GM18526 (cell line): ENCODE results near the gene ZNF668.

ENCODE experiments used
- POLR2A ChIP-seq: IDR thresholded peaks from 3 replicates; pipeline ENCODE4 v1.6.1; 2011; ENCODE audit not compliant: insufficient read length; ENCODE audit errors: extremely low read depth

The ZNF668 gene

DNA sequence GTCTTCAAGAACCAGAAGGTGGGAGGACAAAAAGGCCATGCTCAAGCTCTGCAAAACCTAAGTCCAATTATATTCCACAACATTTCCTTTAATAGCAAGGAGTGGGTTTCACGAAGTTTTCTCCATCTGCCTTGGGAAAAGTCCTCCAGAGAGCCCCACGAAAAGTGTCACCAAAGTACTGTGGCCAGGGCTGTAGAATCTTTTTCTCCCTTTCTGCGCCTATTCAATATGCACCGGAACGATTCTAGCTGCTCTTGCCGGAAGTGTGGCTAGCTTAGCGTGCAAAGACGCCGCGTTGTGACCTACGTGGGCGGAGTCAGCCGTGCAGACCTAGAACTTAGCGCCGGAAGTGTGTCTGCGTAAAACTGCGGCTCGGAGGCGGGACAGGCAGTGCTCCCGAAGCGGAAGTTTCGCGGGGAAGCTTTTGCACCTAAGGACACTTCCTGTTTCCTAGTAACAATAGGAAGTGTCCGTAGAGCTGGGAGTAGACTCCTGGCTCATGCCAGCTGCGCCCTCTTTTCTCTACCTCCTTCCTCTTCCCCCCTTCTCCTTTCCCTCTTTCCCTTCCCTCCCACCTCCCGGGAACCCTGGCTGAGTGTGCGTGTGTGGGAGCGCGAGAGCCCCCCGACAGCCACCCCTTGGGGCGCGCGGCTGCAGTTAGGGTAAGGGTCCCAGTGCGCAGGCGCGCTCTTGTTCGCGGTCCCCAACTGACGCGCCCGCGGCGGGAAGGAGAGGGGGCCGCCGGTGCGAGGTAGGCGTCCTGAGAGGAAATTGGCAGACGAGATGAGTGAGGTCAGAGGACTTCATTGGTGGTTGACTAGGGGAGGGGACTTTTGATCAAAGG, at the start of gene ZNF668, which contains the start of gene ZNF646:
Gene ZNF668, minus strand, starts transcription at position 271 of the 844 bp plus-strand sequence. CDS start 9,781 bp downstream, outside the sequence.
Gene ZNF646, plus strand, starts transcription at position 453 of the 844 bp plus-strand sequence. CDS start 1,903 bp downstream, outside the sequence.
- TF ChIP-seq POLR2A, result peak; percentile 89

- TF ChIP-seq POLR2A, result no peak
These were observed 46.1 kb upstream of the ZNF668 start for GRCh38 chr16:31120129-31120528.

- no peak for TF ChIP-seq POLR2A
These were observed 44.4 kb upstream of the ZNF668 start for GRCh38 chr16:31118223-31119155.

DNA sequence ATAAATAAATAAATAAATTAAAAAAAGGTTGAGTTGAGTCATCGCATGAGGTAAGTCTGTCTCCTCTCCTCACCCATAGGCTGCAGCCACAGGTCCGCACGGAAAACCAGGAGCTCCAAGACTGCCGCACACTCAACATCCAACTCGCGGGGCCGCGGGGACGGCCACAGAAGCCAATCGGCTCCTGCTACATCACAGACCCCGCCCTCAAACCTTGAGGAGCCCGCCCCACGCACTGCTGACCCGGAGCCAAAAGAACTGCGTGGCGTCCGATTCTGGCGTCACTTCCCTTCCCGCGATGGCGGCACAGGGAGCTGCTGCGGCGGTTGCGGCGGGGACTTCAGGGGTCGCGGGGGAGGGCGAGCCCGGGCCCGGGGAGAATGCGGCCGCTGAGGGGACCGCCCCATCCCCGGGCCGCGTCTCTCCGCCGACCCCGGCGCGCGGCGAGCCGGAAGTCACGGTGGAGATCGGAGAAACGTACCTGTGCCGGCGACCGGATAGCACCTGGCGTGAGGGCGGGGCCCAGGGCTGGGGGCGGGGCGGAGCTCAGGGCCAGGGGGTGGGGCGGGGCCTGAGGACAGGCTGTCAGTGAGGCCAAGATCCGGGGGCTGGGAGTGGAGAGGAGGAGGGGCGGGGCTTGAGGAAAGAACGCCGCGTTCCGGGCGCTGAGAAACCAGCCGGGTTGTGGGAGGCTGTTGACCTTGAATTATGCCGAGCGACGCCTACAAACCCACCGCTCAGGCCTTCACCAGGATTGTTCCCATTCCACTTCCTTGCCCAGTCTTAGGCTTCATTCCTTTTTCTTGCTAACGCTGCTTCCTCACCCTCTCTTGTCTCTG, 43.6 kb upstream of the ZNF668 start, which contains the start of gene KAT8:
Gene KAT8, plus strand, starts transcription at position 281 of the 839 bp plus-strand sequence. Its CDS starts 18 bp downstream, at position 299.
- peak; percentile 84 for TF ChIP-seq POLR2A

DNA sequence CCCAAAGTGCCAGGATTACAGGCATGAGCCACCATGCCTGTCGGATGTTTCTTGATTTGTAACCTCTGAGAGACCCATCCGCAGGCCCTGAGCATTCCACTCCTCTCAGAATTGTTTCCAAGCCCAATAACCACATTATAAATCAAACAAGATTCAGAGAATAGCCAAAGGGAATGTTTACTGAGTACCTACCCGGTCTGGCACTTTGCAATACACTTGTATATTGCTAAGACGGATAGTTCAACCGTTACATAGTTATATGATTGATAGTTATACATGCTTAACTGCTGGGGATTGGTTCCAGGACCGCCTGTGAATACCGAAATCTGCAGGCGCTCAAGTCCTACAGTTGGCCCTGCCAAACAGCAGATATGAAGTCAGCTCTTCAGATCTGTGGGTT, 40.4 kb upstream of the ZNF668 start:
- TF ChIP-seq POLR2A, result no peak

DNA sequence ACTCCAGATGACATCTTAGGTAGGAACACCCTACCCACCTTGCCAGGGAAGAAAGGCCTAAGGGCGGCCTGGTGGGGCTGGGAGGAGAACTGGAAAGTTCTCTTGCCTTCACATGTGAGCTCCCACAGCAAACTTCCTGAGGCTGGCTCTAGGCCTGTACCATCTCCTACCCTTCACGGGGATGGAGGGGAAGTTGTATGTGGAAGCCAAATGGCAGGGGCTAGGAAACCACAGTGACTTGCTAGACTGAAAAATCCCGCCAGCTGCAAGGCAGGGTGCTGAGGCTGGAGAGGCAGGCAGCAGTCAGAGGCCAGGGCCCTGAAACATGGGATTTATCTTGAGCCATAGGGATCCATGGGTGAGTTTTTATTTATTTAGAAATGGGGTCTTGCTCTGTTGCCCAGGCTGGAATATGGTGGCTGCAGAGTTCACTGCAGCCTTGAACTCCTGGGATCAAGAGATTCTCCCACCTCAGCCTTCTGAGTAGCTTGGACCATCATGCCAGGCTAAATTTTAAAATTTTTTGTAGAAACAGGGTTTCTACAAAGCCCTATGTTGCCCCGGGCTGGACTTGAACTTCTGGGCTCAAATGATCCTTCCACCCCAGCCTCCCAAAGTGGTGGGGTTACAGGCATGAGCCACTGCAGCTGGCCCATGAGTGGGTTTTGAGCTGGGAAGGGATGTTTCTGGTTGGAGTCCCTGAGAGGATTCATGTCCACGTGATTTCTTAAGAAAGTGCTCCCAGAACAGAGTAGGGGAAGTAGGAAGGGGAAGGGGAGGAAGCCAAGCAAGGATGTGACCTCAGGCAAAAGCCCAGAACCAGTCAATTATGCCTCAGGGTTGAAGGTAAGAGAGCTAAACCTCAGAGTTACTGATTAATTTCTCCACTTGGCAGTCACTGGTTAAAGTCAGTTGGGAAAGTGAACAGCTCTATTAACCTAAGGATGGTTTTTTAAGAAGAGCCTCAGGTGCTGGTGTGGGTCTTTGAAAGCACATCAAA, 39.4 kb upstream of the ZNF668 start:
- no peak for TF ChIP-seq POLR2A

DNA sequence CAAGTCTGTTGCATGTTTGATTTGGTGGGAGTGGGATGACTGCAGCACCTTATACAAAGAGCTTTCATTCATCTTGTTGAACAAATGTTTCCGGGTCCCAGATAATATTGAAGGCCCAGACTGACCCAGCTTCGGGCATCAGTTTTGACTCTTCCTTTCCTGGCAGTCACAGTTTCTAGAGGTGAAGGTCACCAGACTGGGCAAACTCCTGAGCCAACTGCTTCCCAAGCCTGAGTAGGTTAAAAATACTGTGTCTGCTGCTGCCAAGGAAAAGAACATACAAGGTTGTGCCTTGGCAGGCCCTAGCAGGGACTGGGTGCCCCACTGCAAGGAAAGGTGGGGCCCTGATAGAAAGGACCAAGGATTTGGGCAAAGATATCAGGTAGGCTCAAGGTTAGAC, 38.7 kb upstream of the ZNF668 start:
- no peak for TF ChIP-seq POLR2A

GRCh38 chr16:31111881-31112466, 37.9 kb upstream of the ZNF668 start:
- no peak for TF ChIP-seq POLR2A

DNA sequence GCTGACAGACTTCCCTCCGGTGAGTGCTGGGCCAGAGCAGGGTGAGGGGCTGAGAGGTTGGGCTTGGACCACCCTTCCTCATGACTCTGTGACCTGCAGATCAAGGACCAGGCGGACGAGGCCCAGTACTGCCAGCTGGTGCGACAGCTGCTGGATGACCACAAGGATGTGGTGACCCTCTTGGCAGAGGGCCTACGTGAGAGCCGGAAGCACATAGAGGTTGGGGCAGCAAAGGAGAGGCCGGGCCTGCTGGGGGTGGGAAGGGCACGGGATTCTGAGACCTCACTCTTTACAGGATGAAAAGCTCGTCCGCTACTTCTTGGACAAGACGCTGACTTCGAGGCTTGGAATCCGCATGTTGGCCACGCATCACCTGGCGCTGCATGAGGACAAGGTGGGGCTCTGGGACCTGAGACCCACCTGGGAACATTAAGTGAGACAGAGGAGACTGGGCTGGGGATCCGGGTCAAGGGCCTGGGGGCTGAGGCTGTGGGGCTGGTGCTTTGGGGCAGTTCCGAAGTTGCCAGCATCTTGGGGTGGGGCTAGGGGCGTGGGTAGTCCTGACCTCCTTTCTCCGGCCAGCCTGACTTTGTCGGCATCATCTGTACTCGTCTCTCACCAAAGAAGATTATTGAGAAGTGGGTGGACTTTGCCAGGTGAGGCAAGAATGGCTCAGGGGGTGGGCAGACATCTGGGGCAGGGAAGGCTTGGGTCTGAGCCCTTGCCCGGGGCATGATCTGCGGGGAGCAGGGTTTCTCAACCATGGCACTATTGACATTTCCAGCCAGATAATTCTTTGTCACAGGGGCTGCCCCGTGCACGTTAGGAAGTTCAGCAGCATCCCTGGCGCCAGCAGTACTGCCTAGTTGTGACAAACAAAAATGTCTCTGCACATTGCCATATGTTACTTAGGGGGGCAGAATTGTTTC, 36.3 kb upstream of the ZNF668 start:
- TF ChIP-seq POLR2A, result no peak

DNA sequence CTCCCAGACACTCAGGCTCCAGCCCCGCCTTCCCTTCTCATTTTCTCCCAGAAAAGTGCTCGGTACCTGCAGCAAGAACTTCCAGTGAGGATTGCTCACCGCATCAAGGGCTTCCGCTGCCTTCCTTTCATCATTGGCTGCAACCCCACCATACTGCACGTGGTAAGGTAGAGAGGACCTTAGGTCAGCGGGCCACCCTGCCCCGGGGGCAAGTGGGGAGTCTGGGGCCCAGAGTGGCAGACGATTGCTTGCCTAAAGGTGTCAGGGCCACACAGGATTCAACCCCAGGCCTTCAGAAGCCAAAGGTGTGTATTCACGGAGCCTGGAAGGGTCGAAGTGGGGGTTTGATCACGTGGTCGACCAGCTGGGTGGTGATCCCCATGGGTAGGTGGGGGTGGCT, 35.6 kb upstream of the ZNF668 start:
- TF ChIP-seq POLR2A, result no peak

DNA sequence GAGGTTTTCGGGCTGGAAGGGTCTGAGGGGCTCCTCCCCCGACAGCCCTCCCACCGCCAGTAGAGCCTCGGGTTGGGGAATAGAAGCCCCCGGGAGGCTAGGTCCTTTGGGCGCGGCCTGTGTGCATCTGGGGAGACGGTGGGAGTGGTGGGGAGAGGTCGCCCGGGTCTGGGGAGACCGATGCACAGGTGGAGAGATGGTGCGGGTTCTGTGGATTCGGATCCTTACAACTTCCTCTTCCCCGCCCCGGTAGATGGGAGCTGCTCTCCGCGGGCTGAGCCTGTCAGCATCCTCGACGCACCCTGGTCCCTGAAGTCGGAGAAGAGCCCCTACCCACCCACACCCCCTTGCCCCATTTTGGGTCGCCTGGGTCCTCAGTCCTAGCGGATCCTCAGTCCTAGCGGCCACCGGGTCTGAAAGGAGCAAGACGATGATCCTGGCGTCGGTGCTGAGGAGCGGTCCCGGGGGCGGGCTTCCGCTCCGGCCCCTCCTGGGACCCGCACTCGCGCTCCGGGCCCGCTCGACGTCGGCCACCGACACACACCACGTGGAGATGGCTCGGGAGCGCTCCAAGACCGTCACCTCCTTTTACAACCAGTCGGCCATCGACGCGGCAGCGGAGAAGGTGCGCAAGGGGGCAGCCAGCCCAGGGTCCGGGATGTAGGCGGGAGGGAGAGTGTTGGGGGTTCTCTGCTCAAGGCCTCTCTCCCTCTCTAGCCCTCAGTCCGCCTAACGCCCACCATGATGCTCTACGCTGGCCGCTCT, 34.9 kb upstream of the ZNF668 start:
- TF ChIP-seq POLR2A, result no peak
